ENCODE data around the gene ATG2B. TPM values are rescaled to one million over a fixed set of nuclear protein-coding genes. Genes with fewer than 3 reads are reported as not detected.

The ATG2B gene
- total and polyA plus RNA-seq, 2 donors (not counting 1 experiment from before 2014, with no cell fraction given), result 15.0 to 30.9 TPM

DNA sequence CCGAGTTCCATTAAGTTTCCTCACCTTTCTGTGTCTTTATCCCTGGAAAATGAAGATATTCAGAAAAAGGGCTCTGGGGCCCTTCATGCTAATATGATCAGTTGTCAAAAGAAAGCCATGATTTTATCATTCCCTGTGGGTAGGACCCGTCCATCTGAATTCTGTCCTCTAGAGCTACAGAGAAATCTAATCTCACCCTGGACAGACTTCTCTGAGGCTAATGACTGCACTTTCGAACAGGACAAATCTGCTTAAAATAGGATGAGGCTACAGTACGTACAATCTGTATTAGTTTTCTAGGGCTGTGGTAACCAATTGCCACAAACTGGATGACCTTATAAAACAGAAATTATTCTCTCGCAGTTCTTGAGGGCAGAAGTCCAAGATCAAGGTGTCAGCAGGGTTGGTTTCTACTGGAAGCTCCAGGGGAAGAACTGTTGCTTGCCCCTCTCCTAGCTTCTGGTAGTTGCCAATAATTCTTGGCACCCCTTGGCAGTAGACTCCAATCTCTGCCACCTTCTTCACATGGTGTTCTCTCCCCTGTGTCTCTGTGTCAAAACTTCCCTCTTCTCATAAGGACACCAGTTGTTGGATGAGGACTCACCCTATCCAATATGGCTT lies 30.0 kb upstream of the ATG2B start:
- peaks cover 3% of the 10 kb centered on the region for H3K4me1 ChIP-seq (ENCODE audit: control insufficient read depth, extremely low read depth, insufficient read depth, low read length)
- no peaks in the 10 kb centered on the region for H3K36me3 ChIP-seq (ENCODE audit: control insufficient read depth, insufficient read depth, low read length)
- H2AFZ ChIP-seq (ENCODE audit: low read length), result no peak overlapping the region
- no peaks in the 10 kb centered on the region for H3K27me3 ChIP-seq (ENCODE audit: control insufficient read depth, insufficient read depth, low read length)
- H3K9me3 ChIP-seq (ENCODE audit: control insufficient read depth, insufficient read depth, low read depth, low read length), result no peaks in the 10 kb centered on the region
- no peaks in the 10 kb centered on the region for H4K20me1 ChIP-seq (ENCODE audit: control insufficient read depth, extremely low read depth, insufficient read depth, low read length)
- H3K79me2 ChIP-seq (ENCODE audit: control insufficient read depth, insufficient read depth, low read length), result no peaks in the 10 kb centered on the region
- H3K9ac ChIP-seq (ENCODE audit: insufficient read depth, low read length), result no peak overlapping the region
- H3K4me2 ChIP-seq (ENCODE audit: extremely low read depth, insufficient read depth, low read length), result no peak overlapping the region
- H3K27ac ChIP-seq (ENCODE audit: insufficient read depth, low read length), result no peak overlapping the region
- no peak for DNase-seq (ENCODE audit: low read depth in 2 of 2)
- H3K4me3 ChIP-seq (replicated peaks in 1 of 4; ENCODE audit: control extremely low read depth in 1 of 4, insufficient read depth in 1 of 4, low read depth in 3 of 4, low read length in 4 of 4), result no peak overlapping the region
- TF ChIP-seq EZH2 (IDR thresholded peaks at IDR 0.05; ENCODE audit: low read length, missing control alignments) (no peak), CTCF (conservative IDR thresholded peaks at IDR 0.05 in 1 of 2, IDR thresholded peaks at IDR 0.05 in 1 of 2; ENCODE audit: low read depth in 1 of 2, low read length in 2 of 2) (no peak)

- Histone ChIP-seq H2AFZ (ENCODE audit: low read length) (peak overlapping the region; percentile 90), H3K27me3 (ENCODE audit: control insufficient read depth, insufficient read depth, low read length) (no peaks in the 10 kb centered on the region), H3K9ac (ENCODE audit: insufficient read depth, low read length) (peak overlapping the region; percentile 65), H3K36me3 (ENCODE audit: control insufficient read depth, insufficient read depth, low read length) (no peaks in the 10 kb centered on the region), H3K9me3 (ENCODE audit: control insufficient read depth, insufficient read depth, low read depth, low read length) (no peaks in the 10 kb centered on the region), H3K4me1 (ENCODE audit: control insufficient read depth, extremely low read depth, insufficient read depth, low read length) (peaks cover 3% of the 10 kb centered on the region), H3K4me3 (replicated peaks in 1 of 4; ENCODE audit: control extremely low read depth in 1 of 4, insufficient read depth in 1 of 4, low read depth in 3 of 4, low read length in 4 of 4) (peak overlapping the region; percentile 78 to 91 (median 80)), H3K4me2 (ENCODE audit: extremely low read depth, insufficient read depth, low read length) (peak overlapping the region; percentile 99), H4K20me1 (ENCODE audit: control insufficient read depth, extremely low read depth, insufficient read depth, low read length) (no peaks in the 10 kb centered on the region), H3K79me2 (ENCODE audit: control insufficient read depth, insufficient read depth, low read length) (no peaks in the 10 kb centered on the region), H3K27ac (ENCODE audit: insufficient read depth, low read length) (peak overlapping the region; percentile 67)
- TF ChIP-seq CTCF (conservative IDR thresholded peaks at IDR 0.05 in 1 of 2, IDR thresholded peaks at IDR 0.05 in 1 of 2; ENCODE audit: low read depth in 1 of 2, low read length in 2 of 2), result no peak
- TF ChIP-seq EZH2 (IDR thresholded peaks at IDR 0.05; ENCODE audit: low read length, missing control alignments), result no peak
- DNase-seq (ENCODE audit: low read depth in 2 of 2), result peak; percentile 90 to 94
Measured at GRCh38 chr14:96391293-96392118, 28.4 kb upstream of the ATG2B start.

DNA sequence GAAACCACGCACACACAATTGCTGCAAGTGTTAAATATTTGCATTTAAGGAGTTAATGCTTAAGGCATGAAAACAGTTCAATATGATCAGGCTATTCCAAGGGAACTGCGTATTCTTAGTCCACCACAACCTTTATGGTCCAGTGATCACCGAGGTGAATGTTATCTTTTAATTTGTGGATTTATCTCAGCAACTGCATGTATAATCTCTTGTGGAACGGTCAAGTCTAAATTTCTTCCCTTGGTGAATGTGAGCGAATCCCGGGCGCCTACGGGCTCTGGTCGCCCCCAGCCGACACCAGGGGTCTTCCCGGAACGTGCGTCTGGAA lies 27.8 kb upstream of the ATG2B start:
- Histone ChIP-seq H3K27ac (ENCODE audit: insufficient read depth, low read length) (peak overlapping the region; percentile 67), H3K4me3 (replicated peaks in 1 of 4; ENCODE audit: control extremely low read depth in 1 of 4, insufficient read depth in 1 of 4, low read depth in 3 of 4, low read length in 4 of 4) (peak overlapping the region; percentile 78 to 81 (median 80))
- TF ChIP-seq EZH2 (IDR thresholded peaks at IDR 0.05; ENCODE audit: low read length, missing control alignments) (no peak), CTCF (conservative IDR thresholded peaks at IDR 0.05 in 1 of 2, IDR thresholded peaks at IDR 0.05 in 1 of 2; ENCODE audit: low read depth in 1 of 2, low read length in 2 of 2) (no peak)

More for the DNA sequence above, 27.8 kb upstream of the ATG2B start:
- Histone ChIP-seq H3K4me2 (ENCODE audit: extremely low read depth, insufficient read depth, low read length) (peak overlapping the region; percentile 98), H3K36me3 (ENCODE audit: control insufficient read depth, insufficient read depth, low read length) (no peaks in the 10 kb centered on the region), H4K20me1 (ENCODE audit: control insufficient read depth, extremely low read depth, insufficient read depth, low read length) (no peaks in the 10 kb centered on the region), H3K9ac (ENCODE audit: insufficient read depth, low read length) (peak overlapping the region; percentile 65), H3K4me1 (ENCODE audit: control insufficient read depth, extremely low read depth, insufficient read depth, low read length) (peaks cover 3% of the 10 kb centered on the region), H3K9me3 (ENCODE audit: control insufficient read depth, insufficient read depth, low read depth, low read length) (no peaks in the 10 kb centered on the region), H2AFZ (ENCODE audit: low read length) (peak overlapping the region; percentile 90), H3K79me2 (ENCODE audit: control insufficient read depth, insufficient read depth, low read length) (no peaks in the 10 kb centered on the region), H3K27me3 (ENCODE audit: control insufficient read depth, insufficient read depth, low read length) (no peaks in the 10 kb centered on the region)
- peak in 1 of 2 donors; percentile 4 for DNase-seq (ENCODE audit: low read depth in 2 of 2)
